HepG2 (cell line): ENCODE data around the gene SYNJ2. TPM values are rescaled to one million over a fixed set of nuclear protein-coding genes. Genes with fewer than 3 reads are reported as not detected.
A peak's percentile ranks its signal among the peaks of the same experiment; 100 is the strongest.

Source experiments
- FOSL1 ChIP-seq: sonication (generic); formaldehyde crosslinking; IDR thresholded peaks from 2 replicates; pipeline ENCODE4 v1.9.0; 2021; ENCODE audit warnings: missing genetic modification reagents, borderline replicate concordance
- HHEX ChIP-seq: IDR thresholded peaks from 2 replicates; pipeline ENCODE4 v1.6.1; 2016; ENCODE audit warnings: control low read depth
- HNRNPH1 ChIP-seq: fragments of 200-400 bp; formaldehyde crosslinking; optimal IDR thresholded peaks from 2 replicates; pipeline ENCODE3; 2017; ENCODE audit warnings: mild to moderate bottlenecking, low read depth, low read length
- MATR3 ChIP-seq: sonication (generic); formaldehyde crosslinking; IDR thresholded peaks from 2 replicates; pipeline ENCODE4 v1.4.0; 2020; ENCODE audit warnings: missing genetic modification reagents
- MED13 ChIP-seq: sonication (generic); formaldehyde crosslinking; IDR thresholded peaks from 2 replicates; pipeline ENCODE4 v1.5.0; 2020; ENCODE audit warnings: missing genetic modification reagents
- PHF8 ChIP-seq: sonication (generic); formaldehyde crosslinking; IDR thresholded peaks from 2 replicates; pipeline ENCODE4 v1.5.0; 2020; ENCODE audit warnings: missing genetic modification reagents
- SAP130 ChIP-seq: IDR thresholded peaks from 2 replicates; pipeline ENCODE4 v1.6.1; 2016; ENCODE audit warnings: low read depth
- SKI ChIP-seq: fragments of 450-650 bp; IDR thresholded peaks from one replicate; pipeline ENCODE4 v1.6.1; 2018; ENCODE audit warnings: mild to moderate bottlenecking; ENCODE audit not compliant: partially characterized antibody
- SMAD3 ChIP-seq: sonication (generic); formaldehyde crosslinking; IDR thresholded peaks from 2 replicates; pipeline ENCODE4 v1.4.0; 2020; ENCODE audit warnings: missing genetic modification reagents
- SP2 ChIP-seq: sonication (generic); formaldehyde crosslinking; IDR thresholded peaks from 2 replicates; pipeline ENCODE4 v1.5.1; 2020; ENCODE audit warnings: mild to moderate bottlenecking, missing genetic modification reagents
- SYNCRIP ChIP-seq: fragments of 200-400 bp; formaldehyde crosslinking; IDR thresholded peaks from 2 replicates; pipeline ENCODE4 v1.6.1; 2018; ENCODE audit warnings: mild to moderate bottlenecking, low read depth, low read length; ENCODE audit not compliant: insufficient read depth
- TBL1XR1 ChIP-seq: fragments of 150-350 bp; IDR thresholded peaks from 2 replicates; pipeline ENCODE4 v1.6.1; 2014; ENCODE audit warnings: borderline replicate concordance, low read length; ENCODE audit not compliant: partially characterized antibody
- ZNF446 ChIP-seq: sonication (generic); formaldehyde crosslinking; IDR thresholded peaks from 2 replicates; pipeline ENCODE4 v1.5.0; 2020; ENCODE audit warnings: mild to moderate bottlenecking, missing genetic modification reagents
- ZNF562 ChIP-seq: sonication (generic); formaldehyde crosslinking; IDR thresholded peaks from 2 replicates; pipeline ENCODE4 v1.8.0; 2022; ENCODE audit warnings: missing genetic modification reagents, borderline replicate concordance
- ZNF607 ChIP-seq: sonication (generic); formaldehyde crosslinking; IDR thresholded peaks from 2 replicates; pipeline ENCODE4 v1.5.1; 2020; ENCODE audit warnings: missing genetic modification reagents, mild to moderate bottlenecking, borderline replicate concordance
- ZNF737 ChIP-seq: sonication (generic); formaldehyde crosslinking; IDR thresholded peaks from 2 replicates; pipeline ENCODE4 v1.5.0; 2020; ENCODE audit warnings: missing genetic modification reagents, mild to moderate bottlenecking, borderline replicate concordance
- ZNF891 ChIP-seq: sonication (generic); formaldehyde crosslinking; IDR thresholded peaks from 2 replicates; pipeline ENCODE4 v1.5.0; 2020; ENCODE audit warnings: mild to moderate bottlenecking, missing genetic modification reagents
- polyA plus RNA-seq, 8 experiments: library from polyadenylated mRNA; depleted of rRNA in 3 of 8; stranded (reverse) in 7 of 8; unstranded in 1 of 8; fragments of >200 nt; fragmentation: Illumina TruSeq in 4 of 8; extraction: Trizol in 4 of 8; gene quantifications; 2 replicates each; pipeline versions ENCODE4 v1.2.1 to v1.2.3, GENCODE V29; 2011 to 2016; ENCODE audit warnings: low read depth in 4 of 8, missing spikeins in 1 of 8, mixed read lengths in 1 of 8; ENCODE audit not compliant: insufficient read depth in 1 of 8
- total RNA-seq, 5 experiments: library from RNA; depleted of rRNA; stranded (reverse); fragments of >200 nt; fragmentation: Illumina TruSeq; extraction: Trizol; gene quantifications; 2 replicates each; pipeline ENCODE4 v1.2.3, GENCODE V29; 2016; ENCODE audit warnings: low read depth in 1 of 5
- TF ChIP-seq, protein P1 (sequence below): IDR thresholded peaks from 2 replicates; pipeline ENCODE4 v1.6.1; 2016; ENCODE audit warnings: missing compliant biosample characterization, missing genetic modification reagents, borderline replicate concordance
- TF ChIP-seq, protein P2 (sequence below): sonication (generic); formaldehyde crosslinking; IDR thresholded peaks from 2 replicates; pipeline ENCODE4 v1.8.0; 2022; ENCODE audit warnings: missing genetic modification reagents, mild to moderate bottlenecking, moderate library complexity, borderline replicate concordance
- TF ChIP-seq, protein P3 (sequence below): sonication (generic); formaldehyde crosslinking; IDR thresholded peaks from 2 replicates; pipeline ENCODE4 v1.5.1; 2020; ENCODE audit warnings: missing genetic modification reagents, mild to moderate bottlenecking, borderline replicate concordance
- TF ChIP-seq, protein P4 (sequence below): sonication (generic); formaldehyde crosslinking; IDR thresholded peaks from 2 replicates; pipeline ENCODE4 v1.4.0; 2020; ENCODE audit warnings: missing genetic modification reagents, borderline replicate concordance
- TF ChIP-seq, protein P5 (sequence below): sonication (generic); formaldehyde crosslinking; IDR thresholded peaks from 2 replicates; pipeline ENCODE4 v1.5.1; 2020; ENCODE audit warnings: mild to moderate bottlenecking, missing genetic modification reagents, moderate library complexity

SYNJ2 gene
- total and polyA plus RNA-seq, 2 of the 13 experiments (the other 11 are each of a cell fraction or from before 2014, with no cell fraction given) = 39.1 to 57.6 TPM

DNA sequence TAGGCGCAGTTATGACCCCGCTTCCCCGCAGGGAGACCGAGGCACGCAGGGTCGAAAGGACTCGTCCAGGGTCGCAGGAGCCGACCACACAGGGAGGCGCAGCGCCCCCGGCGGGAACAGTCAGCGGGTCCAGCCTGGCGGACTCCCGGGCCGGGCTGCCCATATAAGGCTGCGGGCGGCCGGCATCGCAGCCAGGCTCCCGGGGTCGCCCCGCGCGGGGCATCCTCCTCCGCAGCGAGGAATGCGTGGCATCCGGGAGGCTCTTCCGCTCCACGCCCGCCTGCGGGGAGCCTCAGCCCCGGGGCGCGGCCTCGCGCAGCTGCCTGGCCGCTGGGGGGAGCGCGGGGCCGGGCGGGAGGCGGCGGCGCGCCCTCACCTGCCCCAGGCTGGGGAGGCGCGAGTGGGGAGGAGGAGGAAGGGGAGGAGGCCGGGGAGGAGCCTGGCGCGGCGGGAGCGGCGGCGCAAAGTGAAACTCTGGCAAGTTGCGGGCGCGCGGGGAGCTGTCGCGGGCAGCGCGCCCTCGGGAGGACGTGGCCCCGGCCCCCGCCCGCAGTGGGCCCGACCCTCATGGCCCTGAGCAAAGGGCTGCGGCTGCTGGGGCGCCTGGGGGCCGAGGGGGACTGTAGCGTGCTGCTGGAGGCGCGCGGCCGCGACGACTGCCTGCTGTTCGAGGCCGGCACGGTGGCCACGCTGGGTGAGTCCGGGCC lies at the start of gene SYNJ2 (continued):
- TF ChIP-seq, protein P1, sequence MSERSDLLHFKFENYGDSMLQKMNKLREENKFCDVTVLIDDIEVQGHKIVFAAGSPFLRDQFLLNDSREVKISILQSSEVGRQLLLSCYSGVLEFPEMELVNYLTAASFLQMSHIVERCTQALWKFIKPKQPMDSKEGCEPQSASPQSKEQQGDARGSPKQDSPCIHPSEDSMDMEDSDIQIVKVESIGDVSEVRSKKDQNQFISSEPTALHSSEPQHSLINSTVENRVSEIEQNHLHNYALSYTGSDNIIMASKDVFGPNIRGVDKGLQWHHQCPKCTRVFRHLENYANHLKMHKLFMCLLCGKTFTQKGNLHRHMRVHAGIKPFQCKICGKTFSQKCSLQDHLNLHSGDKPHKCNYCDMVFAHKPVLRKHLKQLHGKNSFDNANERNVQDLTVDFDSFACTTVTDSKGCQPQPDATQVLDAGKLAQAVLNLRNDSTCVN = 0 out of 2 replicates have a peak, but pooled peaks have one; percentile 64
- TF ChIP-seq SKI (peak; percentile 88), SP2 (CRISPR knock-in tag) (no peak), ZNF446 (CRISPR knock-in tag) (peak; percentile 96), SYNCRIP (no peak), ZNF737 (no peak), MATR3 (CRISPR knock-in tag) (no peak), PHF8 (peak; percentile 65), SMAD3 (CRISPR knock-in tag) (peak; percentile 47; the same call in 1 of the 2 replicates), ZNF562 (CRISPR knock-in tag) (peak; percentile 13; the same call in 1 of the 2 replicates), MED13 (CRISPR knock-in tag) (no peak; the same call in 1 of the 2 replicates), FOSL1 (CRISPR knock-in tag) (no peak), TBL1XR1 (peak; percentile 16), HHEX (0 out of 2 replicates have a peak, but pooled peaks have one; percentile 31), HNRNPH1 (no peak), ZNF891 (CRISPR knock-in tag) (no peak), SAP130 (peak; percentile 39), ZNF607 (no peak)
- TF ChIP-seq, protein P2, sequence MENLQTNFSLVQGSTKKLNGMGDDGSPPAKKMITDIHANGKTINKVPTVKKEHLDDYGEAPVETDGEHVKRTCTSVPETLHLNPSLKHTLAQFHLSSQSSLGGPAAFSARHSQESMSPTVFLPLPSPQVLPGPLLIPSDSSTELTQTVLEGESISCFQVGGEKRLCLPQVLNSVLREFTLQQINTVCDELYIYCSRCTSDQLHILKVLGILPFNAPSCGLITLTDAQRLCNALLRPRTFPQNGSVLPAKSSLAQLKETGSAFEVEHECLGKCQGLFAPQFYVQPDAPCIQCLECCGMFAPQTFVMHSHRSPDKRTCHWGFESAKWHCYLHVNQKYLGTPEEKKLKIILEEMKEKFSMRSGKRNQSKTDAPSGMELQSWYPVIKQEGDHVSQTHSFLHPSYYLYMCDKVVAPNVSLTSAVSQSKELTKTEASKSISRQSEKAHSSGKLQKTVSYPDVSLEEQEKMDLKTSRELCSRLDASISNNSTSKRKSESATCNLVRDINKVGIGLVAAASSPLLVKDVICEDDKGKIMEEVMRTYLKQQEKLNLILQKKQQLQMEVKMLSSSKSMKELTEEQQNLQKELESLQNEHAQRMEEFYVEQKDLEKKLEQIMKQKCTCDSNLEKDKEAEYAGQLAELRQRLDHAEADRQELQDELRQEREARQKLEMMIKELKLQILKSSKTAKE = peak; percentile 44; the same call in 1 of the 2 replicates
- TF ChIP-seq, protein P3, sequence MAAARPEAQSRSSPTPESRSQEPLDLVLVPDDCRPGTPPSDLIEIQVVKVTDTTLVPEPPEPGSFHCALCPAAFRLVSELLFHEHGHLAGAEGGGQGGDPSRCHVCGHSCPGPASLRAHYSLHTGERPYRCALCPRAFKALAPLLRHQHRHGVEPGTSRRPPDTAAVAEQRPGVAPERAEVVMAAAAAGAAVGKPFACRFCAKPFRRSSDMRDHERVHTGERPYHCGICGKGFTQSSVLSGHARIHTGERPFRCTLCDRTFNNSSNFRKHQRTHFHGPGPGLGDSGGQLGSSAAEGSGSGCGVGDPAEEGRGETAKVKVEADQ (CRISPR knock-in tag) = peak; percentile 86
- TF ChIP-seq, protein P4, sequence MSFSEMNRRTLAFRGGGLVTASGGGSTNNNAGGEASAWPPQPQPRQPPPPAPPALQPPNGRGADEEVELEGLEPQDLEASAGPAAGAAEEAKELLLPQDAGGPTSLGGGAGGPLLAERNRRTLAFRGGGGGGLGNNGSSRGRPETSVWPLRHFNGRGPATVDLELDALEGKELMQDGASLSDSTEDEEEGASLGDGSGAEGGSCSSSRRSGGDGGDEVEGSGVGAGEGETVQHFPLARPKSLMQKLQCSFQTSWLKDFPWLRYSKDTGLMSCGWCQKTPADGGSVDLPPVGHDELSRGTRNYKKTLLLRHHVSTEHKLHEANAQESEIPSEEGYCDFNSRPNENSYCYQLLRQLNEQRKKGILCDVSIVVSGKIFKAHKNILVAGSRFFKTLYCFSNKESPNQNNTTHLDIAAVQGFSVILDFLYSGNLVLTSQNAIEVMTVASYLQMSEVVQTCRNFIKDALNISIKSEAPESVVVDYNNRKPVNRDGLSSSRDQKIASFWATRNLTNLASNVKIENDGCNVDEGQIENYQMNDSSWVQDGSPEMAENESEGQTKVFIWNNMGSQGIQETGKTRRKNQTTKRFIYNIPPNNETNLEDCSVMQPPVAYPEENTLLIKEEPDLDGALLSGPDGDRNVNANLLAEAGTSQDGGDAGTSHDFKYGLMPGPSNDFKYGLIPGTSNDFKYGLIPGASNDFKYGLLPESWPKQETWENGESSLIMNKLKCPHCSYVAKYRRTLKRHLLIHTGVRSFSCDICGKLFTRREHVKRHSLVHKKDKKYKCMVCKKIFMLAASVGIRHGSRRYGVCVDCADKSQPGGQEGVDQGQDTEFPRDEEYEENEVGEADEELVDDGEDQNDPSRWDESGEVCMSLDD (CRISPR knock-in tag) = peak; percentile 39
- TF ChIP-seq, protein P5, sequence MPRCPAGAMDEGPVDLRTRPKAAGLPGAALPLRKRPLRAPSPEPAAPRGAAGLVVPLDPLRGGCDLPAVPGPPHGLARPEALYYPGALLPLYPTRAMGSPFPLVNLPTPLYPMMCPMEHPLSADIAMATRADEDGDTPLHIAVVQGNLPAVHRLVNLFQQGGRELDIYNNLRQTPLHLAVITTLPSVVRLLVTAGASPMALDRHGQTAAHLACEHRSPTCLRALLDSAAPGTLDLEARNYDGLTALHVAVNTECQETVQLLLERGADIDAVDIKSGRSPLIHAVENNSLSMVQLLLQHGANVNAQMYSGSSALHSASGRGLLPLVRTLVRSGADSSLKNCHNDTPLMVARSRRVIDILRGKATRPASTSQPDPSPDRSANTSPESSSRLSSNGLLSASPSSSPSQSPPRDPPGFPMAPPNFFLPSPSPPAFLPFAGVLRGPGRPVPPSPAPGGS = peak; percentile 48
